B cell (primary cell): ENCODE measurements around the gene ACTMAP. TPM values are rescaled to one million over a fixed set of nuclear protein-coding genes. Genes with fewer than 3 reads are reported as not detected.

Experiments used
- ATAC-seq: fragments of 200-7000 bp; cut with Tn5 transposase; one replicate; pipeline ENCODE4 v1.10.0; 2021; ENCODE audit warnings: low read depth, mild to moderate bottlenecking, moderate number of reproducible peaks, moderate library complexity
- CTCF ChIA-PET: fragments of 350-600 bp; sonication (Branson Sonifier 250); formaldehyde crosslinking; loops from one replicate; lab custom pipeline; 2021; ENCODE audit warnings: antibody characterized with exemption, inconsistent platforms; lab: Charles Lee
- POLR2A ChIA-PET: fragments of 350-600 bp; sonication (Branson Sonifier 250); formaldehyde crosslinking; loops from one replicate; lab custom pipeline; 2021; ENCODE audit warnings: antibody characterized with exemption; lab: Charles Lee
- DNase-seq: peaks from one replicate; pipeline ENCODE4 v3.0.0; 2013
- H2AFZ ChIP-seq: 2 replicates; pipeline ENCODE4 v1.6.1; 2012; ENCODE audit warnings: mild to moderate bottlenecking, low read depth, low read length; ENCODE audit not compliant: insufficient read depth, poor library complexity, severe bottlenecking
- H3K27ac ChIP-seq, 2 donors: 1 replicate in 1 of 2; 2 replicates in 1 of 2; pipeline ENCODE4 v1.5.1; 2012 to 2013; ENCODE audit warnings: low read length in 2 of 2, mild to moderate bottlenecking in 2 of 2, moderate library complexity in 1 of 2
- H3K27me3 ChIP-seq, 4 experiments: fragments of 200-600 bp in 1 of 4; sonication (generic) in 1 of 4; replicated peaks in 1 of 4; 1 replicate in 2 of 4; 2 replicates in 2 of 4; pipeline versions ENCODE4 v1.6.1 to v1.7.0; 2013 to 2016; ENCODE audit warnings: low read length in 3 of 4, mild to moderate bottlenecking in 2 of 4, mixed read lengths in 1 of 4, moderate library complexity in 1 of 4; ENCODE audit not compliant: insufficient read depth in 4 of 4, control insufficient read depth in 3 of 4; ENCODE audit errors: control extremely low read depth in 1 of 4
- H3K36me3 ChIP-seq, 2 experiments: replicated peaks in 1 of 2; 1 replicate in 1 of 2; 2 replicates in 1 of 2; pipeline versions ENCODE4 v1.6.1 to v1.7.1; 2013; ENCODE audit warnings: low read length in 1 of 2; ENCODE audit not compliant: insufficient read depth in 2 of 2, control insufficient read depth in 1 of 2; ENCODE audit errors: control extremely low read depth in 1 of 2, extremely low read depth in 1 of 2
- H3K4me1 ChIP-seq, 2 donors: fragments of 200-600 bp in 1 of 2; sonication (generic) in 1 of 2; 1 replicate in 1 of 2; 2 replicates in 1 of 2; pipeline versions ENCODE4 v1.5.1 to v1.6.1; 2013 to 2017; ENCODE audit warnings: low read length in 2 of 2; ENCODE audit not compliant: control insufficient read depth in 2 of 2, insufficient read depth in 2 of 2
- H3K4me2 ChIP-seq: replicated peaks from 2 replicates; pipeline ENCODE3; 2012; ENCODE audit warnings: mild to moderate bottlenecking, low read depth, low read length; ENCODE audit not compliant: poor library complexity, severe bottlenecking
- H3K4me3 ChIP-seq, 5 experiments: fragments of 200-600 bp in 1 of 5; sonication (generic) in 1 of 5; 1 replicate in 3 of 5; 2 replicates in 2 of 5; pipeline versions ENCODE4 v1.5.1 to v1.7.0; 2011 to 2016; ENCODE audit warnings: low read length in 4 of 5, mild to moderate bottlenecking in 4 of 5, low read depth in 2 of 5, control low read depth in 1 of 5, moderate library complexity in 1 of 5; ENCODE audit not compliant: insufficient read depth in 1 of 5; ENCODE audit errors: control extremely low read depth in 1 of 5, extremely low read depth in 1 of 5
- H3K79me2 ChIP-seq: fragments of 200-600 bp; sonication (generic); one replicate; pipeline ENCODE4 v1.6.0; 2016; ENCODE audit warnings: low read length; ENCODE audit not compliant: control insufficient read depth, insufficient read depth
- H3K9ac ChIP-seq: fragments of 200-600 bp; sonication (generic); 2 replicates; pipeline ENCODE4 v1.6.1; 2017; ENCODE audit warnings: mild to moderate bottlenecking, low read length, moderate library complexity
- H3K9me3 ChIP-seq, 3 donors: one replicate each; pipeline versions ENCODE4 v1.6.1 to v1.7.1; 2013; ENCODE audit warnings: low read length in 2 of 3; ENCODE audit not compliant: control insufficient read depth in 2 of 3, insufficient read depth in 1 of 3; ENCODE audit errors: control extremely low read depth in 1 of 3
- H4K20me1 ChIP-seq: 2 replicates; pipeline ENCODE4 v1.6.0; 2012; ENCODE audit warnings: mild to moderate bottlenecking, low read length; ENCODE audit not compliant: insufficient read depth, control insufficient read depth, poor library complexity, severe bottlenecking
- H3K27ac Mint-ChIP-seq: one replicate; pipeline ENCODE4 v1.8.0; 2021; ENCODE audit warnings: mixed read lengths
- H3K27me3 Mint-ChIP-seq: one replicate; pipeline ENCODE4 v1.8.0; 2021; ENCODE audit warnings: mixed read lengths
- H3K4me1 Mint-ChIP-seq: one replicate; pipeline ENCODE4 v1.8.0; 2021; ENCODE audit warnings: mixed read lengths
- H3K4me3 Mint-ChIP-seq: one replicate; pipeline ENCODE4 v1.8.0; 2021; ENCODE audit warnings: mixed read lengths
- H3K9me3 Mint-ChIP-seq: one replicate; pipeline ENCODE4 v1.8.0; 2022; ENCODE audit warnings: mixed read lengths; ENCODE audit not compliant: insufficient read depth
- CTCF ChIP-seq: fragments of 200-600 bp; IDR thresholded peaks from one replicate; pipeline ENCODE4 v1.8.0; 2022; ENCODE audit warnings: antibody characterized with exemption, mild to moderate bottlenecking
- EZH2 ChIP-seq: IDR thresholded peaks from 2 replicates; pipeline ENCODE4 v1.6.1; 2012; ENCODE audit warnings: borderline replicate concordance, low read depth, mild to moderate bottlenecking, moderate library complexity, low read length; ENCODE audit not compliant: insufficient read depth, poor library complexity, severe bottlenecking
- WGBS: methylation state at CpG from one replicate; pipeline ENCODE4 v1.1.5; 2013; ENCODE audit warnings: missing lambda C conversion rate; ENCODE audit not compliant: insufficient coverage; 5-methylcytosine and 5-hydroxymethylcytosine counted together
- intact Hi-C: fragments of 100-400 bp; cut with micrococcal nuclease; formaldehyde crosslinking; loops from one replicate; pipeline ENCODE4 v1.10.0; 2022
- polyA plus RNA-seq: library from polyadenylated mRNA; depleted of rRNA; stranded (reverse); fragments of >200 nt; gene quantifications from 2 replicates; pipeline ENCODE4 v1.2.3, GENCODE V29; 2012
- total RNA-seq, 2 donors: library from RNA; stranded (reverse); fragments of 120-200 nt in 1 of 2; gene quantifications; 1 replicate in 1 of 2; 2 replicates in 1 of 2; pipeline versions ENCODE4 v1.2.3 to v1.2.4, GENCODE V29; 2013 to 2022

Gene ACTMAP
- total and polyA plus RNA-seq, 2 donors (not counting 1 experiment from before 2014, with no cell fraction given): 7.7 to 10.2 TPM

GRCh38 chr19:40799558-40800338, 49.5 kb upstream of the ACTMAP start:
- no peak for ATAC-seq
- intact Hi-C loops: loop anchor here (2.0 to 5.0 kb wide), 3 partner anchors 13 to 515 kb away; partner anchors contain the start of gene AKT2
- Histone ChIP-seq H3K27ac (peak overlapping the region; percentile 75 to 86), H3K4me2 (peak overlapping the region; percentile 93), H2AFZ (no peak overlapping the region), H3K27me3 (no peaks in the 10 kb centered on the region), H4K20me1 (peaks cover 49% of the 10 kb centered on the region), H3K9me3 (no peaks in the 10 kb centered on the region), H3K4me1 (peaks cover 62 to 63% of the 10 kb centered on the region in 2 donors), H3K79me2 (peaks cover 63% of the 10 kb centered on the region), H3K36me3 (peaks cover 0 to 43% of the 10 kb centered on the region in 2 experiments), H3K9ac (peak overlapping the region; percentile 88), H3K4me3 (peak overlapping the region; percentile 54 to 95 (median 84))
- TF ChIP-seq EZH2: no peak
- TF ChIP-seq CTCF: no peak
- CTCF ChIA-PET: interaction anchor here (0.5 to 4.9 kb wide), 5 partner anchors 17 to 138 kb away, joined by 3 to 48 read pairs (median 8); partner anchors contain the start of gene RAB4B
- H3K27me3 Mint-ChIP-seq: no peaks in the 10 kb centered on the region
- peaks cover 67% of the 10 kb centered on the region for H3K4me1 Mint-ChIP-seq
- H3K27ac Mint-ChIP-seq: peak overlapping the region; percentile 93
- DNase-seq: peak; percentile 58
- peak overlapping the region; percentile 92 for H3K4me3 Mint-ChIP-seq
- WGBS: 3% methylated on average over 40 of the region's 40 CpGs
- no peaks in the 10 kb centered on the region for H3K9me3 Mint-ChIP-seq
- POLR2A ChIA-PET: interaction anchor here (0.6 to 3.1 kb wide), 5 partner anchors 7 to 564 kb away, joined by 3 to 68 read pairs (median 4); partner anchors contain the start of genes B9D2 and RAB4B
